ENCODE measurements around the gene HOXB2.

DNA sequence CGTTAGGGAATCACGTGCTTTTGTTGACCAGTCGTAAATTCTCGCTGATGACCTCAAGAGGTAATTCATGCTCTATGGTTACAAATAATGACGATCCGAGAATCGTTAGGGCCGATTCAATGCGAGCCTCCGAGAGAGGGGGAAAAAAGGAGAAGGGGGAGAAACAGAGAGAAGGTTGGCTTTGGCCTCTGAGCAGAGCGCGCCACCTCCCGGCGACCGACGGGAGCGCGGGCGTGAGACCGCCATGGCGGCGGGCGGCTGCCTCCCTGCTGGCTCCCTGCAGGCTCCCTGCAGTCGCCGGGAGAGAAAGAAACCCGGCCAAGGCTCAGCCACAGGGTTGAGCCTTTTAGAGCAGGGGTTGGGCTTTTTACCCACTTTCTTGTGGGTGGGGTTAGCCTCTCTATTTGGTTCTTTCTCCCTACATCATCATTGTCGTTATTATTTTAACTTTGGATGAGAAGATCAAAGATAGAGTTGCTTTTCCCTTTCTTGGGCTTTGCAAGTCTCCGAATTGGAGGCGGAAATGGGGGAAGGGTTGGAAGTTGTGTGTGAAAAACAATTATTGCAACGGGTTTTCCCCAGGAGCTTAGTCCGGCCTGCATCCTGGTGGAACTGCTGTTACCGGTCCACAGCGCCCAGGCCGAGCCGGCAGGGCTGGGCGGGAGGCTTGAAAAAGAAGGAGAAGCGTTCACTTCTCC is 49.1 kb upstream of the HOXB2 start:
- TF ChIP-seq, protein P1, sequence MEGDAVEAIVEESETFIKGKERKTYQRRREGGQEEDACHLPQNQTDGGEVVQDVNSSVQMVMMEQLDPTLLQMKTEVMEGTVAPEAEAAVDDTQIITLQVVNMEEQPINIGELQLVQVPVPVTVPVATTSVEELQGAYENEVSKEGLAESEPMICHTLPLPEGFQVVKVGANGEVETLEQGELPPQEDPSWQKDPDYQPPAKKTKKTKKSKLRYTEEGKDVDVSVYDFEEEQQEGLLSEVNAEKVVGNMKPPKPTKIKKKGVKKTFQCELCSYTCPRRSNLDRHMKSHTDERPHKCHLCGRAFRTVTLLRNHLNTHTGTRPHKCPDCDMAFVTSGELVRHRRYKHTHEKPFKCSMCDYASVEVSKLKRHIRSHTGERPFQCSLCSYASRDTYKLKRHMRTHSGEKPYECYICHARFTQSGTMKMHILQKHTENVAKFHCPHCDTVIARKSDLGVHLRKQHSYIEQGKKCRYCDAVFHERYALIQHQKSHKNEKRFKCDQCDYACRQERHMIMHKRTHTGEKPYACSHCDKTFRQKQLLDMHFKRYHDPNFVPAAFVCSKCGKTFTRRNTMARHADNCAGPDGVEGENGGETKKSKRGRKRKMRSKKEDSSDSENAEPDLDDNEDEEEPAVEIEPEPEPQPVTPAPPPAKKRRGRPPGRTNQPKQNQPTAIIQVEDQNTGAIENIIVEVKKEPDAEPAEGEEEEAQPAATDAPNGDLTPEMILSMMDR (IDR thresholded peaks at IDR 0.05), result peak; percentile 82 to 95 (median 92)
- TF ChIP-seq POLR2A (IDR thresholded peaks at IDR 0.05), result no peak

Data from esophagus squamous epithelium (tissue), 4 donors.